PFSK-1 (cell line): ENCODE data around the gene SMARCD3.

Source experiments
- FOXP2 ChIP-seq: optimal IDR thresholded peaks from 2 replicates; pipeline ENCODE3; 2011; ENCODE audit warnings: borderline replicate concordance, control low read depth, inconsistent platforms; ENCODE audit not compliant: insufficient read depth; ENCODE audit errors: extremely low read length, extremely low read depth
- POLR2AphosphoS5 ChIP-seq: IDR thresholded peaks from 2 replicates; pipeline ENCODE4 v1.6.1; 2012; ENCODE audit warnings: low read depth, mild to moderate bottlenecking, control low read depth, low read length, moderate library complexity
- SIN3A ChIP-seq: IDR thresholded peaks from 2 replicates; pipeline ENCODE4 v1.6.1; 2012; ENCODE audit warnings: mild to moderate bottlenecking, low read length, moderate library complexity, borderline replicate concordance; ENCODE audit not compliant: insufficient read depth
- TAF1 ChIP-seq: IDR thresholded peaks from 2 replicates; pipeline ENCODE4 v1.6.1; 2012; ENCODE audit warnings: low read length, control low read depth, borderline replicate concordance; ENCODE audit not compliant: insufficient read depth
- TF ChIP-seq, protein P1 (sequence below), 2 experiments: IDR thresholded peaks; 2 replicates each; pipeline versions ENCODE4 v1.6.1 to v1.8.0; 2011 to 2012; ENCODE audit warnings: low read depth in 2 of 2, low read length in 2 of 2, control low read depth in 1 of 2, inconsistent platforms in 1 of 2, mild to moderate bottlenecking in 1 of 2, moderate library complexity in 1 of 2; ENCODE audit not compliant: insufficient read depth in 1 of 2

DNA sequence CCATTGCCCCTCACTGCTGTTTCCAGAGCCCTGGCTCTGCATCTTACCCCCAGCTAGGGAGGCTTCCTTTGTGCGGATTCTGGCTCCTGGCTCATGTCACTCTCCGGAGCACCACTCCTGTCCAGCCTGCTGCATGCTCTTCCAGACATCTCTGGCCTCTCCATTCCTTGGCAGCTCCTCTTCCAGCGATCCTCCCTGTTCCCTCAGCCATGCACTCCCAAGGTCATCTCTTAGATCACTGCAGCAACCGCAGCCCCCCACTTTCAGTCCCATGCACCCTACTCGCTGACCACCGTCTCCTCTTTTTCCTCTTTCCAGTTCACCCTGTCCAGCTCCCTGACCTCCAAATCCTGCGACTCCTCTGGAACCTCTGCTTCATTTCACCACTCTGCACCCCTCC is 6.9 kb upstream of the SMARCD3 start:
- TF ChIP-seq POLR2AphosphoS5 (no peak), SIN3A (no peak), TAF1 (no peak), FOXP2 (no peak)
- TF ChIP-seq, protein P1, sequence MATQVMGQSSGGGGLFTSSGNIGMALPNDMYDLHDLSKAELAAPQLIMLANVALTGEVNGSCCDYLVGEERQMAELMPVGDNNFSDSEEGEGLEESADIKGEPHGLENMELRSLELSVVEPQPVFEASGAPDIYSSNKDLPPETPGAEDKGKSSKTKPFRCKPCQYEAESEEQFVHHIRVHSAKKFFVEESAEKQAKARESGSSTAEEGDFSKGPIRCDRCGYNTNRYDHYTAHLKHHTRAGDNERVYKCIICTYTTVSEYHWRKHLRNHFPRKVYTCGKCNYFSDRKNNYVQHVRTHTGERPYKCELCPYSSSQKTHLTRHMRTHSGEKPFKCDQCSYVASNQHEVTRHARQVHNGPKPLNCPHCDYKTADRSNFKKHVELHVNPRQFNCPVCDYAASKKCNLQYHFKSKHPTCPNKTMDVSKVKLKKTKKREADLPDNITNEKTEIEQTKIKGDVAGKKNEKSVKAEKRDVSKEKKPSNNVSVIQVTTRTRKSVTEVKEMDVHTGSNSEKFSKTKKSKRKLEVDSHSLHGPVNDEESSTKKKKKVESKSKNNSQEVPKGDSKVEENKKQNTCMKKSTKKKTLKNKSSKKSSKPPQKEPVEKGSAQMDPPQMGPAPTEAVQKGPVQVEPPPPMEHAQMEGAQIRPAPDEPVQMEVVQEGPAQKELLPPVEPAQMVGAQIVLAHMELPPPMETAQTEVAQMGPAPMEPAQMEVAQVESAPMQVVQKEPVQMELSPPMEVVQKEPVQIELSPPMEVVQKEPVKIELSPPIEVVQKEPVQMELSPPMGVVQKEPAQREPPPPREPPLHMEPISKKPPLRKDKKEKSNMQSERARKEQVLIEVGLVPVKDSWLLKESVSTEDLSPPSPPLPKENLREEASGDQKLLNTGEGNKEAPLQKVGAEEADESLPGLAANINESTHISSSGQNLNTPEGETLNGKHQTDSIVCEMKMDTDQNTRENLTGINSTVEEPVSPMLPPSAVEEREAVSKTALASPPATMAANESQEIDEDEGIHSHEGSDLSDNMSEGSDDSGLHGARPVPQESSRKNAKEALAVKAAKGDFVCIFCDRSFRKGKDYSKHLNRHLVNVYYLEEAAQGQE (IDR thresholded peaks at IDR 0.05; ENCODE audit: insufficient read depth in 1 of 2, low read depth in 2 of 2, low read length in 2 of 2) = no peak
